ENCODE results near the gene NTPCR. TPM values are rescaled to one million over a fixed set of nuclear protein-coding genes. Genes with fewer than 3 reads are reported as not detected.

NTPCR gene
- total RNA-seq, 1 experiment from 2014 or later: 34.2 TPM

- CTCF ChIA-PET: no interaction called here
- TF ChIP-seq CTCF (IDR thresholded peaks at IDR 0.05 in 2 of 3, conservative IDR thresholded peaks at IDR 0.05 in 1 of 3; ENCODE audit: borderline replicate concordance in 1 of 3, insufficient read depth in 1 of 3, low read depth in 2 of 3, low read length in 2 of 3) (no peak), SIN3A (IDR thresholded peaks at IDR 0.05; ENCODE audit: low read depth) (no peak), MAX (IDR thresholded peaks at IDR 0.05) (no peak), TCF7L2 (IDR thresholded peaks at IDR 0.05; ENCODE audit: borderline replicate concordance, extremely low read depth, insufficient read depth, insufficient read length) (no peak), SRF (IDR thresholded peaks at IDR 0.05; ENCODE audit: low read depth) (no peak), FOSL1 (IDR thresholded peaks at IDR 0.05; ENCODE audit: low read depth) (no peak), RAD21 (IDR thresholded peaks at IDR 0.05; ENCODE audit: low read depth) (no peak), ELF1 (IDR thresholded peaks at IDR 0.05; ENCODE audit: borderline replicate concordance, low read depth) (no peak), EZH2phosphoT487 (IDR thresholded peaks at IDR 0.05; ENCODE audit: borderline replicate concordance) (no peak), SP1 (IDR thresholded peaks at IDR 0.05; ENCODE audit: low read depth) (no peak), ZNF274 (IDR thresholded peaks at IDR 0.05; ENCODE audit: low read depth, low read length) (no peak), YY1 (IDR thresholded peaks at IDR 0.05; ENCODE audit: extremely low read depth, insufficient replicate concordance, low read depth, low read length) (no peak), ZBTB33 (IDR thresholded peaks at IDR 0.05; ENCODE audit: extremely low read depth, insufficient replicate concordance, low read length) (no peak), POLR2AphosphoS5 (IDR thresholded peaks at IDR 0.05; ENCODE audit: low read depth, low read length) (no peak), ZFX (IDR thresholded peaks at IDR 0.05) (no peak), ATF3 (IDR thresholded peaks at IDR 0.05) (no peak), CBX3 (IDR thresholded peaks at IDR 0.05; ENCODE audit: low read depth) (no peak)
- Histone ChIP-seq H3K27me3 (ENCODE audit: insufficient read depth, low read length) (no peaks in the 10 kb centered on the region), H3K4me1 (ENCODE audit: control insufficient read depth in 1 of 2, insufficient read depth in 2 of 2, low read length in 2 of 2) (no peaks in the 10 kb centered on the region), H3K9me3 (ENCODE audit: control insufficient read depth in 1 of 2, insufficient read depth in 1 of 2, low read depth in 1 of 2, low read length in 2 of 2) (no peaks in the 10 kb centered on the region), H3K9me2 (ENCODE audit: insufficient read depth) (no peaks in the 10 kb centered on the region), H3K27ac (ENCODE audit: low read depth, low read length) (no peak overlapping the region), H3K79me2 (ENCODE audit: insufficient read depth, low read length) (no peaks in the 10 kb centered on the region), H2AFZ (ENCODE audit: low read depth, low read length, poor library complexity, severe bottlenecking) (no peak overlapping the region), H3K4me3 (replicated peaks in 1 of 2; ENCODE audit: low read depth in 1 of 2, low read length in 2 of 2) (no peak overlapping the region), H3K4me2 (ENCODE audit: low read length) (no peak overlapping the region), H3K36me3 (ENCODE audit: control insufficient read depth in 1 of 2, insufficient read depth in 2 of 2, low read length in 2 of 2) (no peaks in the 10 kb centered on the region), H4K20me1 (ENCODE audit: insufficient read depth) (no peaks in the 10 kb centered on the region), H3K9ac (ENCODE audit: low read length) (no peak overlapping the region)
- no peak for ATAC-seq
- no peak for DNase-seq (ENCODE audit: low read depth, low spot score)
- POLR2A ChIA-PET: no interaction called here
- BruUV-seq (replicated peaks): no TSS peak
- intact Hi-C loops (cut with micrococcal nuclease): no loop called here
- RAD21 ChIA-PET (ENCODE audit: low non-redundant PET in 1 of 2, low total read pairs in 2 of 2, uncharacterized antibody in 2 of 2, unreplicated experiment in 2 of 2): no interaction called here
These were observed 65.6 kb downstream of the NTPCR start for GRCh38 chr1:233015965-233016364.

All from HCT116 (cell line).